Lung (tissue), 12 donors: ENCODE measurements around the gene CHAF1A. TPM values are rescaled to one million over a fixed set of nuclear protein-coding genes. Genes with fewer than 3 reads are reported as not detected.

Experiments used
- ATAC-seq: fragments of 200-7000 bp; cut with Tn5 transposase; one replicate; pipeline ENCODE4 v1.9.1; 2020; ENCODE audit warnings: moderate number of reproducible peaks; ENCODE audit not compliant: insufficient read depth, low FRiP score
- DNase-seq, 3 donors: peaks; one replicate each; pipeline ENCODE4 v3.0.0-alpha.2; 2013 to 2017
- H3K27ac ChIP-seq, 2 donors: one replicate each; pipeline ENCODE4 v1.5.1; 2013; ENCODE audit warnings: mild to moderate bottlenecking in 2 of 2, moderate library complexity in 2 of 2, control low read depth in 1 of 2, inconsistent platforms in 1 of 2, low read depth in 1 of 2, low read length in 1 of 2
- H3K27me3 ChIP-seq, 3 donors: one replicate each; pipeline ENCODE4 v1.5.1; 2013; ENCODE audit warnings: low read length in 2 of 3; ENCODE audit not compliant: control insufficient read depth in 3 of 3, insufficient read depth in 3 of 3
- H3K36me3 ChIP-seq, 4 donors: one replicate each; pipeline ENCODE4 v1.5.1; 2013; ENCODE audit warnings: low read length in 4 of 4, mild to moderate bottlenecking in 1 of 4, moderate library complexity in 1 of 4; ENCODE audit not compliant: control insufficient read depth in 4 of 4, insufficient read depth in 4 of 4
- H3K4me1 ChIP-seq, 5 donors: one replicate each; pipeline ENCODE4 v1.5.1; 2013; ENCODE audit warnings: low read length in 5 of 5, mild to moderate bottlenecking in 2 of 5, moderate library complexity in 1 of 5; ENCODE audit not compliant: control insufficient read depth in 5 of 5, insufficient read depth in 5 of 5
- H3K4me3 ChIP-seq: one replicate; pipeline ENCODE4 v1.5.1; 2013; ENCODE audit warnings: mild to moderate bottlenecking, control low read depth, moderate library complexity
- H3K9ac ChIP-seq, 2 donors: one replicate each; pipeline ENCODE4 v1.5.1; 2013; ENCODE audit warnings: low read length in 2 of 2, control low read depth in 1 of 2; ENCODE audit not compliant: insufficient read depth in 1 of 2
- H3K9me3 ChIP-seq, 4 donors: one replicate each; pipeline ENCODE4 v1.5.1; 2013; ENCODE audit warnings: low read length in 3 of 4, mild to moderate bottlenecking in 1 of 4, moderate library complexity in 1 of 4; ENCODE audit not compliant: control insufficient read depth in 4 of 4, insufficient read depth in 3 of 4
- CTCF ChIP-seq: IDR thresholded peaks from 2 replicates; pipeline ENCODE4 v1.5.1; 2012; ENCODE audit warnings: mild to moderate bottlenecking; ENCODE audit errors: control extremely low read depth, extremely low read depth
- WGBS, 2 donors: extraction: QIAGEN DNeasy Blood & Tissue Kit; methylation state at CpG; one replicate each; pipeline ENCODE4 v1.1.7; 2013; 5-methylcytosine and 5-hydroxymethylcytosine counted together
- polyA plus RNA-seq, 2 donors: library from polyadenylated mRNA; stranded (reverse); fragments of 200-250 nt; gene quantifications; one replicate each; pipeline ENCODE4 v1.2.1, GENCODE V29; 2013
- total RNA-seq, 2 donors: library from RNA; depleted of rRNA in 1 of 2; stranded (reverse); fragments of >200 nt in 1 of 2; gene quantifications; one replicate each; pipeline ENCODE4 v1.2.1, GENCODE V29; 2014 to 2021
- donor health status: control.
- donor health status: control.
- donor health status: Bipolar disorder and iron deficiency.
- donor health status: healthy.
- donor health status: DM: yes; HTN: yes; CAD: no.

Gene CHAF1A
- total and polyA plus RNA-seq, 4 donors: 6.8 to 16.7 (median 8.7) TPM

GRCh38 chr19:4391306-4391693 lies 11.1 kb upstream of the CHAF1A start:
- DNase-seq (no peak), ATAC-seq (no peak)
- Histone ChIP-seq H3K9ac (peak overlapping the region in 1 of 2 donors; percentile 63), H3K27ac (peak overlapping the region in 1 of 2 donors; percentile 78), H3K27me3 (no peaks in the 10 kb centered on the region), H3K36me3 (peaks cover 0 to 12% (median 4%) of the 10 kb centered on the region in 4 donors), H3K4me3 (no peak overlapping the region), H3K9me3 (no peaks in the 10 kb centered on the region), H3K4me1 (peaks cover 10 to 65% (median 42%) of the 10 kb centered on the region in 5 donors)
- no peak for TF ChIP-seq CTCF
- 61 to 73% methylated on average over 9 of the region's 9 CpGs for WGBS, 2 donors

GRCh38 chr19:4391701-4392483 lies 10.5 kb upstream of the CHAF1A start:
- DNase-seq (peak; percentile 69 to 81 (median 71)), ATAC-seq (no peak)
- Histone ChIP-seq H3K4me1 (peaks cover 13 to 66% (median 42%) of the 10 kb centered on the region in 5 donors), H3K27ac (peak overlapping the region in 1 of 2 donors; percentile 78), H3K4me3 (no peak overlapping the region), H3K27me3 (no peaks in the 10 kb centered on the region), H3K9me3 (no peaks in the 10 kb centered on the region), H3K9ac (peak overlapping the region in 1 of 2 donors; percentile 63), H3K36me3 (peaks cover 0 to 16% (median 4%) of the 10 kb centered on the region in 4 donors)
- no peak for TF ChIP-seq CTCF
- WGBS, 2 donors: 62 to 87% methylated on average over 20 of the region's 20 CpGs

- Histone ChIP-seq H3K27ac (peak overlapping the region in 1 of 2 donors; percentile 5), H3K27me3 (no peaks in the 10 kb centered on the region), H3K36me3 (peaks cover 0 to 16% (median 10%) of the 10 kb centered on the region in 4 donors), H3K9me3 (no peaks in the 10 kb centered on the region), H3K9ac (peak overlapping the region in 1 of 2 donors; percentile 66), H3K4me3 (no peak overlapping the region), H3K4me1 (peaks cover 13 to 72% (median 43%) of the 10 kb centered on the region in 5 donors)
- no peak for ATAC-seq
- WGBS, 2 donors: 72 to 74% methylated on average over 8 of the region's 8 CpGs
- peak; percentile 59 to 79 (median 78) for DNase-seq
- TF ChIP-seq CTCF: no peak
These were observed 8.4 kb upstream of the CHAF1A start for GRCh38 chr19:4393947-4394590.
